HuH-7 (cell line): ENCODE measurements around the gene MYH6.

Experiments used
- DNase-seq: peaks from one replicate; pipeline ENCODE4 v3.0.0; 2011; ENCODE audit warnings: low spot score

Gene MYH6

DNA sequence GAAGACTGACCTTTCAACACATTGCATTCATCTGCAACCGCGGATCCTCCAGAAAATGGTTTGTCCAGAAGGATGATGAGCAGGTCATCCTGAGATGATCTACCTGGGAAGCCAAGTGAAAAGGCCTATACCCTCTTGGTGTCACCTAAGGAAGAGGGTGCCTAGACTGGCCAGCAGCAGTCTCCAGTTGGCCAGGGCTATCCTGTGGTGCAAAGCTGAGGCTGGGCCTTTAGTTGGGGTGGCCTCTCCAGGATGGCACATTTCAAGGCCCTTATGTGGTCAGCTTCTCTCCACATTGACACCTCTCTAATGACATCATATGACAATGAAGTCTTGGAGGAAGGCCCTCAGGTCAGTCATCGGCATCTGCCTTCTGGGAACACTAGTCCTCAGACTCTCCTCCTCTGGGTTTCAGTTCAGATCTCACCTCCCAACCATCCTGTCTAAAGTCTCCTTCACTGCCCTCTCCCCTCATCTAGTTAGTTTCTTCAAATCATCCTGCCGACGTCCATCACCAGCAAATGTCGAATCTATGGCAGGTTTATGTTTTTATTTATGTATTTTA lies 52.1 kb downstream of the MYH6 start:
- no peak for DNase-seq

DNA sequence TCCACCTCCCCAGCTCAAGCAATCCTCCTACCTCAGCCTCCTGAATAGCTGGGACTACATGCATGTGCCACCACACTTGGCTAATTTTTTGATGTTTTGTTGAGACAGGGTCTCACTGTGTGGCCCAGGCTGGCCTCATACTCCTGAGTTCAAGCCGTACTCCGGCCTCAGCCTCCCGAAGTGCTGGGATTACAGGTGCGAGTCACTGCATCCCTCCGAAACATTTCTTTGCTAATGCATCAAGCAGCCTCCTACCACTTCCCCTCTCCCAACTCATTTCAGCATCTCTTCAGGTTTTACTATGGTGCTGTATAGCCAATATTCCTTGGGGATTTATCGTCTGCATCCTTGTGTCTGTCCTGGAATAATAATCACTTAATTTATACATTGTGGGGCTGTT lies 53.1 kb downstream of the MYH6 start:
- DNase-seq: no peak

DNA sequence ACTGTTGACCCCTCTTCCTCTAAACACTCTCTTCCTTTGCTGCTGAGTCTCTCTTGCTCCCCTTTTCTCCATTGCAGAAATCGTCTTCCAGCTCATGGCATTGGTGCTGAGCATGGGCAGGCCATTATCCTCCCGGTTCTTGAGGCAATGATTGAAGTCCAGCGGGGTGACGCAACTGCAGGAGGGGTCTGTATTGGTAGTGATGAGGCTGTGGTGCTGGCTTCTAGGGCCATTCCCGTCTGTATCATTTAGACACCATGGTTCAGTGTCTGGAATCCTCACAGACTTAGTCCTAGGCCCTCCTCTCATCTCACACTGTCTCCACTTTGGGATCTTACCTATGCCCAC lies 54.7 kb downstream of the MYH6 start:
- no peak for DNase-seq

DNA sequence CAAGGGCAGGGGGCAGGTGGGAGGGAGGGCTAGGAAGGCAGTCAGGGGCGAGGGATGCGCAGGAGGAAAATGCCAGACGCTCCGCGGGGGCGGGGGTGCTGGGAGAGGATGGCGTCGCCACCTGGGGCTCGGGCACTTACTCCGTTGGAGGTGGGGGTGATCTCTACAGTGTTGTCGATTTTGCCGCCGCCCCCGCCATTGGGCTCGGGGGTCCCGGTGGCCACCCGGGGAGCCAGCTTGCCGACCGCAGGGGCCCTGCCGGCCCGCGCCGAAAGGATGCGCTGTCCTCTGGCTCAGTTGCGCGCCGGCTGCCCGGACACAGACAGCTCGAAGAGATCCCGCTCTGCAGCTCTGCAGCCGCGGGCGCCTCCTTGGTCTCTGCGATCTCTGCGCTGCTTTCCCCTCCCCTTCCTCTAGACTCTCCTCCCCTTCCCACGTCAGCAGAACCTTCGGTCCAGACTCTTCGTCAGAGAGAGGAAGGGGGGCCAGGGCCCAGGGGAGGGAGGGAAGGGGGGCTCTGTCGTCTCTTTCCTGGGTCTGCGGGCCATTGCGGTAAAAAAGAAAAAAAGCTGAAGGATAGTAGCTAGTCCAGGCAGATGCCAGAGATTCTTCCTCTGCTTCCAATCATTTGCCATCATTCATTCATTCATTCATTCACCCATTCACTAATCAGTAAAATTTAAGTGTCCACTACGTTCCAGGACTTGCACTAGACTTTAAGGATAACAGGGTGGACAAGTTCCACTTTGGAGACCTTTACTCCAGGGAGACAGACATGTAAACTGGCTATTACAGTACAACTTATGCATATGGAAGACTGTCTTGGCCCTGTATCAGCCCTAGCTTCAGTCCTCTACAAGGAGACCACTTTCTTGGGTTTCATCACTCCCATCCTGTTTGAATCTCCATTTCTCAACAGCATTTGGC lies 55.3 kb downstream of the MYH6 start, which contains the start of gene SLC22A17:
TSS of gene SLC22A17 (minus strand) at position 382 of the 927 bp plus-strand sequence.
- DNase-seq: no peak

DNA sequence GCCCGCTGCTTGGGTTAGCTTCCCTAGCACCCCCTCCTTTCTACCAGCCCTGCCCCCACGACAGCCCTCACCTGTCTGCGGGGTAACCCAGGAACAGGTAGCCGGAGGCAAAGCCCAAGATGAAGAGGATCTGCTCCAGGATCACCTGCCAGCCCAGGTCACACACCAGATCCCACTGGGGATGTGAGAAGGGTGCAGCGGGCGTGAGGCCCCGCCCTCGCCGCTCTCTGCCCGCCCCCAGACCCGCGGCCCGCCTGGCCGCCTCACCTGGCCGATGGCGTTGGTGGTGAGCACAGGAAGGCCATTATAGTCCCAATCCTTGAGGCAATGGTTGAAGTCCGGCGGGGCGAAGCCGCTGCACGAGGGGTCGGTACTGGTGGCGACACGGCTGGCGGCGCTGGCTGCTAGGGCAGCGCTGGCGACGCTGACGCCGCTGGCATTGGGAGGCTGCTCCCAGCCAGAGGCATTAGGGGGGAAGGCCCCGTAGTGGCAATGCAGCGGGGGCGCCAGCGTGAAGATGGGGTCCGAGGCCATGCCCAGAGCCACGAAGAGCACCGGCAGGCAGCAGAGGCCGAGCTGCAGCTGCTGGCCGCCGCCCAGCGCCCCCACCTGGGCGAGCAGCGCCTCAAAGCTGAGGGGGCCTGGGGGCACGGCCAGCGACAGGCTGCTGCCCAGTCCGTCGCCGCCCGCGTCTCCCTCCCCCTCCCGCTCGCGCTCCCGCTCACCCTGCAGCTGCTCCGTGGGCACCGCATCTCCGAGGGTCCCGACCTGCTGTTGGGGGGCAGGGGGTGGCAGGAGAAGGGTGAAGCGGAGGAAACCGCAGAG lies 56.2 kb downstream of the MYH6 start:
- no peak for DNase-seq

DNA sequence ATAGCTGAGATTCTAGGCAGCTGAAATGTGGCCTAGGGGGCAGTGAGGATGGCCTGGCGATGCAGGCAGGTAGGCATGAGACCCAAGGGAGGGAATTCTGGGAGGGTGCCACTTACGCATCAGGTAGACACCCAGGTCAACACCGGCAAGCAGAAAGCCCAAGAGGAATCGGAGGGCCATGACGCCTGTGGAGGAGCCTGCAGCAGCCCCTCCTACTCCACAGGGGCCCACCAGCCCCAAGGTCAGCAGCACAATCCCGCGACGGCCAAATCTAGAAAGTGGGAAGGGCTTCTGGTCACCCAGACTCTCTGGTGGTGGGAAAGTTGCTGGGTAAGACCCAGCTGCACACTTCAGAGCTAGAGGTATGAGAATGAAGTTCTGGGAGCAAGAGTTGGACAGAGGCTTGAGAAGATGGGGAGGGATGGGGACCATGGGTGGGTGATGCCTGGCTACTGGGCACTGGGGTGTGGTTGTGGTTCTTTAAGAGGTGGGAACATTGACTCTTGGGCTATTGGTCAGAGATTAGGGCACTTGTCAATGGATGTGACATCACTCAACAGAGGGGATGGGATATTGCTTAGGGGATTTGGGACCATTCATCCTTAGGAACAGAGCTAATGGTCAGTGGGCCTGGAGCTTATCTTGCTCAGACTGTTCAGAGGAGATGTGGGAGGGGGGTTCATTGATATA lies 58.8 kb downstream of the MYH6 start:
- DNase-seq: no peak

DNA sequence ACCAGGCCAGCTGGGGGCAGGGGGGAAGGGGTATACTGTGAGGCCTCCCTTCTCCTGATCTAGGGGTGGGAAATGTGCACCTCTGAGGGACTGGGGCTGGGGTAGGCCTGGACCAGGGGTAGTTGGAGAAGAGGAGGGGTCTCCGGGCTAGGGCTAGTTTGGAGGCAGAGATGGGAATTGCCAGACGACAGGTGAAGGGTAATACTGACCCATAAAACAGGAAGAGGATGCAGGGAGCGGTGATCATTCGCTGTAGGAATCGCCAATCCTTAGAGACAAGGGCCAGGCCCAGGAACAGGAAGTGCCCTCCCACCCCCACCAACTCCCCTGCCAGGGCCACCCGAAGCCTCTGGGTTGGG lies 59.8 kb downstream of the MYH6 start:
- no peak for DNase-seq

DNA sequence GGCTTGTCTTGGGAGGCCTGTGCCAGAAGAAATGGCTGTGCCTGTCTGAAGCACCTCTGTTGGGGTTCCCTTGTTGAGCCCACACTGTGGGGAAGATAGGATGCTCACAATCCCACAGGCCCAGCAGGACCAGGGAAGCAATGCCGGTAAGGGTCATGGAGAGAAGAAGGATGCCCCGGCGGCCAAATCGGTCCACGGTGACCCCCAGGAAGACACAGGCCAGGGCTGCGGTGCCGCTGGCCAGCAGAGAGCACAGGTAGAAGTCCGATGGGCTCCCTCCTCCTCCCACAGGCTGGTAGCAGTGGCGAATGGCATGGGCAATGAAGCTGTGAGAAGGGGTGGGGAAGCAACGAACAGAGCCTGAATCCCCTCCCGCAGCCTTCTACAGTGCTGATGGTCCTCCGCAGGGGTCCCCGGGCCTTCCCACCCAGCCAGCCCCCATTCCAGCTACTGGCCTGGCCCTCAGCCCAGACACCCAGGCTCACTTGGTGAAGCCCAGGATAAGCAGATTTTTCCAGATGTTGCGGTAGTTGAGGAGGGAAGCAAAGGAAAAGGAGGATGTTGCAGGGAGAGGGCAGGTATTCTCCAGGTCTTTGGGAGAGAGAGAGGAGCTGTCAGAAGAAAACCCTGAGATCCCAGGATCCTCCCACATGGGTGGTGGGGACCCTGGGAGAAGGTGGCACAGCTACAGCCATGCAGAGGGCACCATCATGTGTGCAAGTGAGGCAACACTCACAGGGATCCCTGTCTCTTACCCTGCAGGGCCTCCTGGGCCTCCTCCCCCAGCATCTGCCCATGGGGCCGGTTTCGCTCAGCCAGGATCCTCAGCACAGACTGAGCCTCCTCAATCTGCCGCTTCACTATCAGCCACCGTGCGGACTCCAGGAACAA lies 60.4 kb downstream of the MYH6 start:
- no peak for DNase-seq

DNA sequence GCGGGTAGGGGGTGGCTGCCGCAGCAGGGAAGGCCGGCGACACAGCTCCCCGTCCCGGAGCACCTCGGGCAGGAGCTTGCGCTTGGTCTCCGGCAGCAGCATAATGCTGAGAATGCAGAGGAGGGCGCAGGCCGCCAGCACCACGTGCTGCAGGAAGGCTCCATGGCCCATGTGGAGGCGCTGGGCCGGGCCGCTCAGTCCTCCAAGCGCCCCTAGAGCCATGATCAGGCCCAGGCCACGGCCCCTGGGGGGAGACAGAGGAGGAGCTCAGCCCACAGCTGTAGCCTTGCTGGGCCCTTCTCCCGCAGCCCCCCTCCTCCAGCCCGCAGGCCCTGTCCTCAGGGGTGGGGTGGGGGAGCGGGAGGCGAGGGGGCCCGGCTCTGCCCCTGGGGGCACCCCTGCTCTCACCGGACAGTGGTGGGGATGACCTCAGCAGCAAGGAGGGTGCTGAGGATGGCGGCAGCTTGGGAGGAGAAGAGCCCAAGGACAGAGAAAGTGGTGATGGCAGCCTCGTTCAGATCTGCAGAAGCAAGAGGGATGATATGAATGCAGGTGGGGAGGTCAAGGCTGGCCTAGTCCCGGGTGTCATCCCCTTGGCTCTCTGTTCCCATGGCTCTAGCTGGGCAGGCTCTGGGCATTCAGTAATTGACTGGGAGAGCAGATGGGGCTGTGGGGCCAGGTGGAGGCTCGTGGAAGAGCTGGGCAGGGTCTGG lies 61.2 kb downstream of the MYH6 start:
- DNase-seq: no peak

DNA sequence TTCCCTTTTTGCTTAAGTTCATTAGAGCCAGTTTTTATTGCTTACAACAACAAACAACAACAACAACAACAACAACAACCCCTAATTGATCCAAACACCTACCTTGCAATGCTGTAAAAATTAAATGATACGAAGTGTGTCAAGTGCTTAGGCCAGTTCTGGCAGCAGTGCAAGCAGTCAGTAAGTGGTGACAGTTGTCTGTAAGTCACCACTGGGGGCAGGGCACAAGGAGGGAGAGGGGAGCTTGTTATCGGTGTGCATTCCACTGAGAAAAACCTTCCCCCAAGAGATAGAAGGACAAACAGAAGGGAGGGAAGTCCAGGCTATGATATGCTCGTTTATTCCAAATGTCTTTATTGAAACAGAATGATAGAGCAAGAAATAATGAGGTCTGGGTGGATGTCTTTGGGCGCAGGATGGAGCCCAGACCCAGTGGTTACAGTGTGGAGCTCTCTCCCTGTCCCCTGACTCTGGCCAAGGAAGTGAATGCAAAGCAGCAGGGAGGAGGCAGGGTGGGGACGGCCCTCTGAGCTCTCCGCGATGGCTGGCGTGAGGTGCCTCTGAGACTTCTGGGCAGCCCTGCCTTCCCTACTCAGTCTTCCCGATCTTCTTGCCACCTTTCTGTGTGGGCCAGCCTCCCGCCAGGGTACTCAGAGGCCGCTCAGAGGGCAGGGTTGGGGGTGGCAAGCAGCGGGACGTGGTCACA lies 61.9 kb downstream of the MYH6 start:
- DNase-seq: no peak

DNA sequence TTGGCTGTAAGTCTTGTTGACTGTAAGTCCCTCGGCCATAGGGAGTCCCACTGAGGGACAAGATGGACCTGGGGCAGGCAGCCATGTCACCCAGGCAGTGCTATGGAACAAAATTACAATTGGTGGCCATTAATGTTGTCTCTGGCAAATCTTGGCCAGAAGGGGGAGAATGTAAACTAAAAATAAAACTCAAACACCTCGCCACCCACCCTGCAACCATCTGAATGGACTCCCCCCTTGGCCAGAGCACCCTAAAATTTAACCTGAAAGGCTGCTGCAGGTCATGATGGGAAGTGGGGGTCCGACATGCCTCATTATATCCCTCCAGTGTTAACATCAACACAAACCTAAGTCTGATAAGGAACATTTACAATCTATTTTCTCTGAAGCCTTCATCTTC lies 63.6 kb downstream of the MYH6 start:
- DNase-seq: no peak

DNA sequence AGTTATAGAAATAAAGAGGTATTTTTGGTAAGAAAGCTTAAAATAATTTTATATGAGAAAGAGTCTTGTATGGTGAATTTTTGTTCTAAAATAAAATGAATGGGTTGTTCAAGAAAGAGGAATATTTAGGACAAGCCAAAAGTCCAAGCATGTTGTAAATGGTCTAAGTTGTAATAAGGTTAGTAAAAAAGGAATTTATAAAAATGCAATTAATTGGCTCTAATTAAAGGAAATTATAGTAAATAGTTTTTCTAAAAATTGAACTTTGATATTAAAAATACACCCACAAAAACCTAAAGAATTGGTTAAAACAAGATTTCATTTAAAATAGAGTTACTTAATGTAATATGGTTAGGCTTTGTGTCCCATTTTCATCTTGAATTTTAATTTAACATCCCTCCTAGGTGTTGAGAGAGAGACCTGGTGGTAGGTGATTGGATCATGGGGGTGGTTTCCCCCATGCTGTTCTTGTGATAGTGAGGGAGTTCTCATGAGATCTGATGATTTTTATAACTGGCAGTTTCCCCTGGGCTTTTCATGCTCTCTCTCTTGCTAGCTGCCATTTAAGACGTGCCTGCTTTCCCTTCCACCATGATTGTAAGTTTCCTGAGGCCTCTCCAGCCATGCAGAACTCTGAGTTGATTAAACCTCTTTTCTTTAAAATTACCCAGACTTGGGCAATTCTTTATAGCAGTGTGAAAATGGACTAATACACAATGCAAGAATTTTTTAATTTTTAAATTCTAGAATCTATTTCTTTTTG lies 68.4 kb downstream of the MYH6 start:
- no peak for DNase-seq

DNA sequence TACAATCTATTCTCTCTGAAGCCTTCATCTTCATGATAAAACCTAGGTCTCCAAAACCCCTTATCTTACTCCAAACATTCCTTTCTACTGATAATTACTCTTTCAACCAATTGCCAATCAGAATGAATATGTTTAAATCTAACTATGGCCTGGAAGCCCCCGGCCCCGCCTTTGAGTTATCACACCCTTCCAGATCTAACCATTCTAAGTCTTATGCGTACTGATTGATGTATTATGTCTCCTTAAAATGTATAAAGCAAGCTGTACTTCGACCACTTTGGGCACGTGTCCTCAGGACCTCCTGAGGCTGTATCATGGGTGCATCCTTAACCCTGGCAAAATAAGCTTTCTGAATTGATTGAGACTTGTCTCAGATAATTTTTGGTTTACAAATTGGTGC lies 72.5 kb downstream of the MYH6 start:
- DNase-seq: no peak
